RWPE2 (cell line): Measurements from ENCODE around the gene CPXM2.

Source experiments
- ATAC-seq: fragments of 200-7000 bp; cut with Tn5 transposase; 3 replicates; pipeline ENCODE4 v1.9.1; 2021; ENCODE audit warnings: low read depth
- DNase-seq: peaks from one replicate; pipeline ENCODE4 v3.0.0-alpha.2; 2020; ENCODE audit warnings: low spot score
- H3K27ac ChIP-seq: fragments of 450-650 bp; 2 replicates; pipeline ENCODE4 v1.5.1; 2017; ENCODE audit warnings: mild to moderate bottlenecking; ENCODE audit not compliant: poor library complexity, severe bottlenecking
- H3K27me3 ChIP-seq: fragments of 250-450 bp; sonication (Bioruptor Pico); 2 replicates; pipeline ENCODE4 v1.5.1; 2021; ENCODE audit warnings: mild to moderate bottlenecking, moderate library complexity; ENCODE audit not compliant: insufficient read depth, poor library complexity, severe bottlenecking
- H3K36me3 ChIP-seq: fragments of 250-450 bp; sonication (Bioruptor Pico); 2 replicates; pipeline ENCODE4 v1.5.1; 2020; ENCODE audit warnings: low read depth, mild to moderate bottlenecking, moderate library complexity
- H3K4me1 ChIP-seq: fragments of 250-450 bp; sonication (Bioruptor Pico); 2 replicates; pipeline ENCODE4 v1.5.1; 2021; ENCODE audit warnings: mild to moderate bottlenecking, moderate library complexity; ENCODE audit not compliant: insufficient read depth, poor library complexity, severe bottlenecking
- H3K4me3 ChIP-seq: fragments of 250-450 bp; sonication (Bioruptor Pico); 2 replicates; pipeline ENCODE4 v1.5.1; 2021; ENCODE audit warnings: mild to moderate bottlenecking, moderate library complexity; ENCODE audit not compliant: severe bottlenecking
- H3K9me3 ChIP-seq: fragments of 250-450 bp; sonication (Bioruptor Pico); 2 replicates; pipeline ENCODE4 v1.5.1; 2021; ENCODE audit warnings: mild to moderate bottlenecking, moderate library complexity; ENCODE audit not compliant: severe bottlenecking
- CTCF ChIP-seq: fragments of 450-650 bp; IDR thresholded peaks from one replicate; pipeline ENCODE4 v1.5.1; 2017; ENCODE audit warnings: mild to moderate bottlenecking, moderate library complexity; ENCODE audit not compliant: poor library complexity, severe bottlenecking

Gene CPXM2

GRCh38 chr10:123747426-123747825 lies 144.2 kb downstream of the CPXM2 start:
- H3K4me1 ChIP-seq, result no peaks in the 10 kb centered on the region
- peaks cover 10% of the 10 kb centered on the region for H3K27me3 ChIP-seq
- no peaks in the 10 kb centered on the region for H3K36me3 ChIP-seq
- H3K9me3 ChIP-seq, result no peaks in the 10 kb centered on the region
- no peak for TF ChIP-seq CTCF
- H3K27ac ChIP-seq, result no peak overlapping the region
- H3K4me3 ChIP-seq, result no peak overlapping the region
- ATAC-seq, result no peak
- no peak for DNase-seq

GRCh38 chr10:123746942-123747341 lies 144.7 kb downstream of the CPXM2 start:
- no peak for DNase-seq
- Histone ChIP-seq H3K27me3 (peaks cover 5% of the 10 kb centered on the region), H3K36me3 (no peaks in the 10 kb centered on the region), H3K4me3 (no peak overlapping the region), H3K4me1 (no peaks in the 10 kb centered on the region), H3K27ac (no peak overlapping the region), H3K9me3 (no peaks in the 10 kb centered on the region)
- no peak for ATAC-seq
- no peak for TF ChIP-seq CTCF

- Histone ChIP-seq H3K4me3 (no peak overlapping the region), H3K36me3 (no peaks in the 10 kb centered on the region), H3K27ac (no peak overlapping the region), H3K9me3 (no peaks in the 10 kb centered on the region), H3K27me3 (peaks cover 5% of the 10 kb centered on the region), H3K4me1 (no peaks in the 10 kb centered on the region)
- DNase-seq, result no peak
- ATAC-seq, result no peak
- no peak for TF ChIP-seq CTCF
These were observed 145.1 kb downstream of the CPXM2 start for GRCh38 chr10:123746520-123746919.

GRCh38 chr10:123746061-123746460 lies 145.5 kb downstream of the CPXM2 start:
- H3K4me1 ChIP-seq, result no peaks in the 10 kb centered on the region
- peaks cover 5% of the 10 kb centered on the region for H3K27me3 ChIP-seq
- no peak for DNase-seq
- H3K4me3 ChIP-seq, result no peak overlapping the region
- H3K36me3 ChIP-seq, result no peaks in the 10 kb centered on the region
- H3K9me3 ChIP-seq, result no peaks in the 10 kb centered on the region
- TF ChIP-seq CTCF, result no peak
- ATAC-seq, result no peak
- no peak overlapping the region for H3K27ac ChIP-seq

GRCh38 chr10:123744224-123744536 lies 147.4 kb downstream of the CPXM2 start:
- DNase-seq, result no peak
- no peak overlapping the region for H3K4me3 ChIP-seq
- no peaks in the 10 kb centered on the region for H3K4me1 ChIP-seq
- no peaks in the 10 kb centered on the region for H3K36me3 ChIP-seq
- TF ChIP-seq CTCF, result no peak
- peaks cover 5% of the 10 kb centered on the region for H3K27me3 ChIP-seq
- ATAC-seq, result no peak
- no peaks in the 10 kb centered on the region for H3K9me3 ChIP-seq
- no peak overlapping the region for H3K27ac ChIP-seq
